HepG2 (cell line): Measurements from ENCODE around the gene CUL7. TPM values are rescaled to one million over a fixed set of nuclear protein-coding genes. Genes with fewer than 3 reads are reported as not detected.
A peak's percentile ranks its signal among the peaks of the same experiment; 100 is the strongest.

Experiments
- ATF4 ChIP-seq, 2 experiments: fragments of 450-650 bp in 1 of 2; sonication (generic) in 1 of 2; formaldehyde crosslinking; IDR thresholded peaks; 2 replicates each; pipeline versions ENCODE4 v1.5.0 to v1.8.0; 2020 to 2022; ENCODE audit warnings: mild to moderate bottlenecking in 1 of 2, missing genetic modification reagents in 1 of 2
- CERS6 ChIP-seq: sonication (generic); formaldehyde crosslinking; IDR thresholded peaks from 2 replicates; pipeline ENCODE4 v1.5.0; 2020; ENCODE audit warnings: missing genetic modification reagents
- ELK4 ChIP-seq: sonication (generic); formaldehyde crosslinking; IDR thresholded peaks from 2 replicates; pipeline ENCODE4 v1.9.0; 2021; ENCODE audit warnings: missing genetic modification reagents, borderline replicate concordance
- GTF2F1 ChIP-seq: fragments of 150-350 bp; IDR thresholded peaks from 2 replicates; pipeline ENCODE4 v1.6.1; 2014; ENCODE audit warnings: low read length
- HIC2 ChIP-seq: sonication (generic); formaldehyde crosslinking; IDR thresholded peaks from 2 replicates; pipeline ENCODE4 v1.9.0; 2022; ENCODE audit warnings: low read depth, missing genetic modification reagents
- HOXD1 ChIP-seq: sonication (generic); formaldehyde crosslinking; IDR thresholded peaks from 2 replicates; pipeline ENCODE4 v1.5.0; 2020; ENCODE audit warnings: missing genetic modification reagents
- MEIS1 ChIP-seq: sonication (generic); formaldehyde crosslinking; IDR thresholded peaks from 2 replicates; pipeline ENCODE4 v1.9.0; 2021; ENCODE audit warnings: mild to moderate bottlenecking, missing genetic modification reagents, moderate library complexity, borderline replicate concordance
- NAIF1 ChIP-seq: sonication (generic); formaldehyde crosslinking; IDR thresholded peaks from 2 replicates; pipeline ENCODE4 v1.5.0; 2020; ENCODE audit warnings: mild to moderate bottlenecking, missing genetic modification reagents, borderline replicate concordance
- NR3C1 ChIP-seq: sonication (generic); formaldehyde crosslinking; IDR thresholded peaks from 2 replicates; pipeline ENCODE4 v1.4.0; 2020; ENCODE audit warnings: missing genetic modification reagents
- REL ChIP-seq: sonication (generic); formaldehyde crosslinking; conservative IDR thresholded peaks from 2 replicates; pipeline ENCODE4 v1.8.0; 2022; ENCODE audit warnings: mild to moderate bottlenecking, missing genetic modification reagents, moderate library complexity
- REXO4 ChIP-seq: sonication (generic); formaldehyde crosslinking; IDR thresholded peaks from 2 replicates; pipeline ENCODE4 v1.8.0; 2022; ENCODE audit warnings: missing genetic modification reagents, mild to moderate bottlenecking, borderline replicate concordance
- SETDB1 ChIP-seq: sonication (generic); formaldehyde crosslinking; IDR thresholded peaks from 2 replicates; pipeline ENCODE4 v1.5.1; 2020; ENCODE audit warnings: missing genetic modification reagents, mild to moderate bottlenecking, borderline replicate concordance
- SNAPC2 ChIP-seq: sonication (generic); formaldehyde crosslinking; IDR thresholded peaks from 2 replicates; pipeline ENCODE4 v1.8.1; 2022; ENCODE audit warnings: mild to moderate bottlenecking, missing genetic modification reagents
- TBP ChIP-seq: sonication (generic); formaldehyde crosslinking; IDR thresholded peaks from 2 replicates; pipeline ENCODE4 v1.5.0; 2020; ENCODE audit warnings: missing genetic modification reagents
- TCF7 ChIP-seq: sonication (generic); IDR thresholded peaks from 2 replicates; pipeline ENCODE4 v1.6.1; 2016; ENCODE audit warnings: antibody characterized with exemption, low read depth
- U2AF1 ChIP-seq: fragments of 200-400 bp; formaldehyde crosslinking; optimal IDR thresholded peaks from 2 replicates; pipeline ENCODE3; 2017; ENCODE audit warnings: mild to moderate bottlenecking, low read depth, low read length
- ZBTB2 ChIP-seq: sonication (generic); formaldehyde crosslinking; IDR thresholded peaks from 2 replicates; pipeline ENCODE4 v1.8.0; 2022; ENCODE audit warnings: low read depth, missing genetic modification reagents
- ZNF33A ChIP-seq: sonication (generic); formaldehyde crosslinking; IDR thresholded peaks from 2 replicates; pipeline ENCODE4 v1.5.1; 2020; ENCODE audit warnings: missing genetic modification reagents, mild to moderate bottlenecking, moderate library complexity, borderline replicate concordance
- ZNF343 ChIP-seq: sonication (generic); formaldehyde crosslinking; IDR thresholded peaks from 2 replicates; pipeline ENCODE4 v1.4.0; 2020; ENCODE audit warnings: mild to moderate bottlenecking, missing genetic modification reagents
- ZNF564 ChIP-seq: sonication (generic); formaldehyde crosslinking; IDR thresholded peaks from 2 replicates; pipeline ENCODE4 v1.8.1; 2023; ENCODE audit warnings: mild to moderate bottlenecking, missing genetic modification reagents
- polyA plus RNA-seq, 8 experiments: library from polyadenylated mRNA; depleted of rRNA in 3 of 8; stranded (reverse) in 7 of 8; unstranded in 1 of 8; fragments of >200 nt; fragmentation: Illumina TruSeq in 4 of 8; extraction: Trizol in 4 of 8; gene quantifications; 2 replicates each; pipeline versions ENCODE4 v1.2.1 to v1.2.3, GENCODE V29; 2011 to 2016; ENCODE audit warnings: low read depth in 4 of 8, missing spikeins in 1 of 8, mixed read lengths in 1 of 8; ENCODE audit not compliant: insufficient read depth in 1 of 8
- total RNA-seq, 5 experiments: library from RNA; depleted of rRNA; stranded (reverse); fragments of >200 nt; fragmentation: Illumina TruSeq; extraction: Trizol; gene quantifications; 2 replicates each; pipeline ENCODE4 v1.2.3, GENCODE V29; 2016; ENCODE audit warnings: low read depth in 1 of 5

Gene CUL7
- total and polyA plus RNA-seq, 2 of the 13 experiments (the other 11 are each of a cell fraction or from before 2014, with no cell fraction given): 32.0 to 60.7 TPM

- no peak for TF ChIP-seq U2AF1
- no peak for TF ChIP-seq SNAPC2 (CRISPR knock-in tag)
- no peak for TF ChIP-seq HIC2 (CRISPR knock-in tag)
- TF ChIP-seq GTF2F1: no peak
- no peak for TF ChIP-seq CERS6 (CRISPR knock-in tag)
- peak; percentile 64; the same call in 1 of the 2 replicates for TF ChIP-seq ZNF343 (CRISPR knock-in tag)
- no peak for TF ChIP-seq ZBTB2 (CRISPR knock-in tag)
- TF ChIP-seq TCF7: no peak
- no peak for TF ChIP-seq REXO4
- TF ChIP-seq TBP (CRISPR knock-in tag): no peak
- TF ChIP-seq ZNF564: peak; percentile 22; the same call in 1 of the 2 replicates
- TF ChIP-seq ELK4 (CRISPR knock-in tag): no peak
- no peak for TF ChIP-seq NAIF1 (CRISPR knock-in tag)
- TF ChIP-seq ATF4 (CRISPR knock-in tag; IDR thresholded peaks at IDR 0.05): no peak
- TF ChIP-seq ZNF33A: peak; percentile 74
- no peak for TF ChIP-seq HOXD1 (CRISPR knock-in tag)
- no peak for TF ChIP-seq SETDB1 (CRISPR knock-in tag)
- no peak for TF ChIP-seq NR3C1 (CRISPR knock-in tag)
- TF ChIP-seq MEIS1 (CRISPR knock-in tag): no peak; the same call in 1 of the 2 replicates
- peak; percentile 46; the same call in 1 of the 2 replicates for TF ChIP-seq REL (CRISPR knock-in tag)
Measured at GRCh38 chr6:43076464-43077332, 23.0 kb upstream of the CUL7 start (continued).
